ENCODE results near the gene CNTLN. TPM values are rescaled to one million over a fixed set of nuclear protein-coding genes. Genes with fewer than 3 reads are reported as not detected.
"Not testable (repeated sequence)": the region's sequence is repeated elsewhere in the genome, so short reads cannot be mapped to it uniquely, and the experiment has no call there.

Gene CNTLN
- total RNA-seq, 4 donors from 2014 or later, result 3.9 to 39.6 (median 7.4) TPM

DNA sequence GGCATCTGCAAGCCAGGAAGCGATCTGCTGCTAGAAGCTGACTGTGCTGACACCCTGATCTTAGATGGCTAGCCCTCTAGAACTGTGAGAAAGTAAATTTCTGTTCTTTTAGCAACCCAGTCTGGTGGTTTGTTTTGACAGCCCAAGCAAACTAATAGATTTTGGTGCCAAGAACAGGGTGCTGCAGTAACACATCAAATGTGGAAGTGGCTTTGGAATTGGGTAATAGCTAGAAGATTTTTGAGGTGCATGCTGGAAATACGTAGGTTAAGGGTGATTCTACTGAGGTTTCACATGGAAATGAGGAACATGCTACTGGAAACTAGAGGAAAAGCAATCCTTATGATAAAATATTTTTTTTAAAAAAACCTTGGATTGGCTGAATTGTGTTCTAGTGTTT, 290.5 kb downstream of the CNTLN start:
- Histone ChIP-seq H3K27me3 (no peaks in the 10 kb centered on the region), H3K4me1 (no peaks in the 10 kb centered on the region), H3K4me3 (no peak overlapping the region), H3K36me3 (no peaks in the 10 kb centered on the region), H3K27ac (no peak overlapping the region), H3K9me3 (no peaks in the 10 kb centered on the region)
- TF ChIP-seq POLR2A (IDR thresholded peaks at IDR 0.05), result no peak
- TF ChIP-seq, protein P1, sequence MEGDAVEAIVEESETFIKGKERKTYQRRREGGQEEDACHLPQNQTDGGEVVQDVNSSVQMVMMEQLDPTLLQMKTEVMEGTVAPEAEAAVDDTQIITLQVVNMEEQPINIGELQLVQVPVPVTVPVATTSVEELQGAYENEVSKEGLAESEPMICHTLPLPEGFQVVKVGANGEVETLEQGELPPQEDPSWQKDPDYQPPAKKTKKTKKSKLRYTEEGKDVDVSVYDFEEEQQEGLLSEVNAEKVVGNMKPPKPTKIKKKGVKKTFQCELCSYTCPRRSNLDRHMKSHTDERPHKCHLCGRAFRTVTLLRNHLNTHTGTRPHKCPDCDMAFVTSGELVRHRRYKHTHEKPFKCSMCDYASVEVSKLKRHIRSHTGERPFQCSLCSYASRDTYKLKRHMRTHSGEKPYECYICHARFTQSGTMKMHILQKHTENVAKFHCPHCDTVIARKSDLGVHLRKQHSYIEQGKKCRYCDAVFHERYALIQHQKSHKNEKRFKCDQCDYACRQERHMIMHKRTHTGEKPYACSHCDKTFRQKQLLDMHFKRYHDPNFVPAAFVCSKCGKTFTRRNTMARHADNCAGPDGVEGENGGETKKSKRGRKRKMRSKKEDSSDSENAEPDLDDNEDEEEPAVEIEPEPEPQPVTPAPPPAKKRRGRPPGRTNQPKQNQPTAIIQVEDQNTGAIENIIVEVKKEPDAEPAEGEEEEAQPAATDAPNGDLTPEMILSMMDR (IDR thresholded peaks at IDR 0.05), result no peak
- DNase-seq, result no peak

DNA sequence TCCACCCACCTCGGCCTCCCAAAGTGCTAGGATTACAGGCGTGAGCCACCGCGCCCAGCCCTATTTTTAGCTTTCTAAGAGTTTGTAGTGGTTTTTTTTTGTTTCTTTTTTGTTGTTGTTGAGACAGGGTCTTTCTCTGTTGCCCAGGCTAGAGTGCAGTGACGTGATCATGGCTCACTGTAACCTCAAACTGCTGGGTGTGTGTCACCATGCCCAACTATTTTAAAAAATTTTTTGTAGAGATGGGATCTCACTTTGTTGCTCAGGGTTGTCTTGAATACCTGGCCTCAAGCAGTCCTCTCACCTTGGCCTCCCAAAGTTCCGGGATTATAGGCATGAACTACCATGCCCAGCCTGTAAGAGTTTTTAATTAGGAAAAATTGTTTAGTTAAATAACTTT, 298.7 kb downstream of the CNTLN start:
- Histone ChIP-seq H3K4me3 (no peak overlapping the region), H3K9me3 (no peaks in the 10 kb centered on the region), H3K36me3 (no peaks in the 10 kb centered on the region), H3K27me3 (no peaks in the 10 kb centered on the region), H3K27ac (no peak overlapping the region), H3K4me1 (no peaks in the 10 kb centered on the region)
- DNase-seq, result no peak
- TF ChIP-seq, protein P1 (IDR thresholded peaks at IDR 0.05), result no peak
- no peak for TF ChIP-seq POLR2A (IDR thresholded peaks at IDR 0.05)

DNA sequence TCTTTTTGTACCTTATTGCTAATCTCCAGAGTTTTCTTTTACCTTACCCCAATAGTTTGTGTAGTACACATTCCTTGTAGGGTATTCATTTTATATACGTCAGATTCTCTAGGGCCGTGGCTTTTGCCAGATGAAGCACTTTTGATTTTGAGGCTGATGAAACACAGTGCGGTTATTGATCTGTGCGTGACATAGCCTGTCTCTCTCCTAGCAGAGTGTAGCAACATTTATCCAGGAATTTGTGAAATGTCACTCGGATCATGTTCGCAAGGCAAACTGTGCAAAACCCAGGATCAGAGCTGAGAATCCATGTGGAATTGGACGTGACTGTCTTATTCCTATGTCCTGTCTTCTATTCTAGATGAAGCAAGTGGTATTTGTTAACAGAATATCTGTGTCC, 302.0 kb downstream of the CNTLN start:
- Histone ChIP-seq H3K4me3 (no peak overlapping the region), H3K27me3 (no peaks in the 10 kb centered on the region), H3K9me3 (no peaks in the 10 kb centered on the region), H3K4me1 (no peaks in the 10 kb centered on the region), H3K36me3 (no peaks in the 10 kb centered on the region), H3K27ac (no peak overlapping the region)
- no peak for DNase-seq
- TF ChIP-seq POLR2A (IDR thresholded peaks at IDR 0.05), result no peak
- TF ChIP-seq, protein P1 (IDR thresholded peaks at IDR 0.05), result no peak

DNA sequence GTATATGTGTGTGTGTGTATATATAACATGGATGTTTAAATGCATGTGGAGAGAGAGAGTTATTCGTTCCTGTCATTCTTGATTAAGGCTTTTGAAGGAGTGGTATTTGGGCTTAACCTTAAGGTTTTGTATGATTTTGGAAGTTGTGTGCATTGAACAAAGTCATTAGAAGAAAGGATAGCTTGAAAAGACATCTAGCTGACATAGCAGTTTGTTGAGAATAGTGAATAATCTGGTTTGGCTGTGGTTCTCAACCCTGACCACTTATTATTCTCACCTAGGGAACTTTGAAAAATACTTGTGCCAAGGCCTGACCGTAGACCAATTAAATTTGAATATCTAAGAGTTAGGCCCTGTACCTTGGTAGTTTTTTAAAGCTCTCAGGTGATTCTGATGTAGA, 303.0 kb downstream of the CNTLN start:
- H3K4me1 ChIP-seq, result no peaks in the 10 kb centered on the region

DNA sequence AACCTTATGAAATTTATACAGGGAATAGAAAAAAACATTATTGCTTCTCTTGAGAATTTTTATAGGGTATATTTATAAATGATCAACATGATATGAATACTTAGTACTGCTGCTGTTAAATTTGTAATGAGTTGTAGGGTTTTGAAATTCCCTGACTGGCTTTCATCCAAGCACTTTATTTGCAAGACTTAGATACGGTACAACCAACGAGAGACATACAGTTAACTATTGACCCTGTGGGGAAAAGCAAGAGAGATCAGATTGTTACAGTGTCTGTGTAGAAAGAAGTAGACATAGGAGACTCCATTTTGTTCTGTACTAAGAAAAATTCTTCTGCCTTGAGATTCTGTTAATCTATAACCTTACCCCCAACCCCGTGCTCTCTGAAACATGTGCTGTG, 310.3 kb downstream of the CNTLN start:
- not testable (repeated sequence) for H3K4me3 ChIP-seq, H3K4me1 ChIP-seq, H3K36me3 ChIP-seq, H3K9me3 ChIP-seq, DNase-seq, H3K27ac ChIP-seq, H3K27me3 ChIP-seq

More for the DNA sequence above, 303.0 kb downstream of the CNTLN start:
- Histone ChIP-seq H3K27me3 (no peaks in the 10 kb centered on the region), H3K36me3 (no peaks in the 10 kb centered on the region), H3K4me3 (no peak overlapping the region), H3K9me3 (no peaks in the 10 kb centered on the region), H3K27ac (no peak overlapping the region)
- TF ChIP-seq POLR2A (IDR thresholded peaks at IDR 0.05), result no peak
- no peak for DNase-seq

DNA sequence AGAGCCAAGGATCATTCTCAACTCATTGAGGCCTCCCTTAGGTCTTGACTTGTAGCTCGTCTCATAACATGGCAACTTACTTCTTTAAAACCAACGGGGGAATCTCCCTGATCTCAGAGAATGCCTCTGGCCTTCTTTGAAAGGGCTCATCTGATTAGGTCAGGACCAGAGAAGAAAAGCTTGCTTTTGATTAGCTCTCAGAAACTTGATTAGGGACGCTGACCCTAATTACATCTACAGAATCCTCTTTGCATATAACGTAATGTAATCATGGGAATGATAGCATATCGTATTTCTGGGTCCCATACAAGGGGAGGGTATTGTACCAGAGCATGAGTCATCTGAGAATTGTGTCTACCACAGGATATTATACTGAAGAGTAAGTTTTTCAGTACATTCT, 318.9 kb downstream of the CNTLN start:
- TF ChIP-seq, protein P1 (IDR thresholded peaks at IDR 0.05), result no peak
- no peak for TF ChIP-seq POLR2A (IDR thresholded peaks at IDR 0.05)
- DNase-seq, result no peak
- Histone ChIP-seq H3K27me3 (no peaks in the 10 kb centered on the region), H3K4me3 (no peak overlapping the region), H3K9me3 (no peaks in the 10 kb centered on the region), H3K4me1 (no peaks in the 10 kb centered on the region), H3K36me3 (no peaks in the 10 kb centered on the region), H3K27ac (no peak overlapping the region)

DNA sequence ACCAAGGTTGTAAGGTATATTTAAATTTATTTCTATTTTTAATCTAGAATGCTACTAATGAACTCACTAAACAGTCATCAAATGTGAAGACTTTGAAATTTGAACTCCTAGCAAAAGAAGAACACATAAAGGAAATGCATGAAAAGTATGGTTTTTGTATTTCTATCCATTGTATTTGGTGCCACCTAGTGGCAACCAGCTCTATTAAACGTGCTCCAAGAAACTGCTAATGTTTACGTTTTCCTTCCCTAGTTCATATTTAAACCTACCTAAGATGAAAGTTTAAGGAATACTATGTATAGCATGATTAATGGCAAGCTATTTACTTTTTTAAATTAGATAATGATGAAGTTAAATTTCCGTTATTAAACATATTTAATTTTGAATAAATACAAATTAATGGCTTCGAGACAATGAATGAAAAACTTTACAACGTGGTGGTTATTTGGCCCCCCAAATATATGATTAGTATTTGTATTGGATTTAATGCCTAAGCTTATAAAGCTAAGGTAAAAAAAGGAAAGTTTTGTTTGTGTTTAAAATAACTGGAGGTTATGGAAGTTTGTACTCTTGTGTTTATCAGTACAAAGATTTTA, 328.1 kb downstream of the CNTLN start:
- H3K9me3 ChIP-seq, result no peaks in the 10 kb centered on the region
- no peak overlapping the region for H3K4me3 ChIP-seq
- no peaks in the 10 kb centered on the region for H3K27me3 ChIP-seq
- no peaks in the 10 kb centered on the region for H3K36me3 ChIP-seq
- H3K4me1 ChIP-seq, result no peaks in the 10 kb centered on the region
- H3K27ac ChIP-seq, result no peak overlapping the region
- no peak for TF ChIP-seq POLR2A (IDR thresholded peaks at IDR 0.05)
- TF ChIP-seq, protein P1 (IDR thresholded peaks at IDR 0.05), result peak in 5 of 6 experiments; percentile 42 to 82 (median 71)
- DNase-seq, result peak in 1 of 3 donors; percentile 53
